Esophagus muscularis mucosa (tissue), 4 donors: ENCODE measurements around the gene GOLGA2. TPM values are rescaled to one million over a fixed set of nuclear protein-coding genes. Genes with fewer than 3 reads are reported as not detected.
"Not testable (repeated sequence)": the region's sequence is repeated elsewhere in the genome, so short reads cannot be mapped to it uniquely, and the experiment has no call there.

Source experiments
- DNase-seq: peaks from one replicate; pipeline ENCODE4 v3.0.0-alpha.2; 2017; ENCODE audit errors: extremely low spot score
- H3K27ac ChIP-seq, 4 donors: fragments of 200-600 bp; sonication (generic); replicated peaks in 1 of 4; 1 replicate in 3 of 4; 2 replicates in 1 of 4; pipeline ENCODE4 v1.5.1; 2016 to 2019; ENCODE audit warnings: mild to moderate bottlenecking in 1 of 4
- H3K27me3 ChIP-seq, 4 donors: fragments of 200-600 bp; sonication (generic); one replicate each; pipeline versions ENCODE4 v1.5.1 to v1.6.0; 2016 to 2019
- H3K36me3 ChIP-seq, 4 donors: fragments of 200-600 bp; sonication (generic); one replicate each; pipeline ENCODE4 v1.5.1; 2016 to 2019
- H3K4me1 ChIP-seq, 4 donors: fragments of 200-600 bp; sonication (generic); one replicate each; pipeline ENCODE4 v1.5.1; 2016 to 2019
- H3K4me3 ChIP-seq, 4 donors: fragments of 200-600 bp; sonication (generic); 1 replicate in 2 of 4; 2 replicates in 2 of 4; pipeline ENCODE4 v1.5.1; 2016 to 2019; ENCODE audit warnings: mild to moderate bottlenecking in 4 of 4, moderate library complexity in 1 of 4
- H3K9me3 ChIP-seq, 4 donors: fragments of 200-600 bp; sonication (generic); 1 replicate in 3 of 4; 2 replicates in 1 of 4; pipeline ENCODE4 v1.5.1; 2016 to 2019
- CTCF ChIP-seq, 3 experiments: fragments of 200-600 bp in 2 of 3; fragments of 450-650 bp in 1 of 3; sonication (generic) in 2 of 3; IDR thresholded peaks; one replicate each; pipeline ENCODE4 v1.5.1; 2017 to 2019; ENCODE audit warnings: antibody characterized with exemption in 3 of 3, mild to moderate bottlenecking in 2 of 3, moderate library complexity in 1 of 3
- EP300 ChIP-seq: sonication (generic); formaldehyde crosslinking; IDR thresholded peaks from one replicate; pipeline ENCODE4 v1.6.1; 2017; ENCODE audit warnings: antibody characterized with exemption
- POLR2A ChIP-seq: fragments of 450-650 bp; IDR thresholded peaks from one replicate; pipeline ENCODE4 v1.6.1; 2017; ENCODE audit warnings: antibody characterized with exemption, moderate library complexity, mild to moderate bottlenecking, low read depth
- POLR2AphosphoS5 ChIP-seq, 2 donors: sonication (generic); formaldehyde crosslinking; IDR thresholded peaks; one replicate each; pipeline ENCODE4 v1.6.1; 2017; ENCODE audit warnings: antibody characterized with exemption in 2 of 2
- WGBS: methylation state at CpG from one replicate; pipeline ENCODE4 v1.1.5; 2018; 5-methylcytosine and 5-hydroxymethylcytosine counted together
- intact Hi-C: fragments of 100-400 bp; cut with DNase I; formaldehyde crosslinking; loops from one replicate; pipeline ENCODE4 v1.15.1; 2023
- total RNA-seq, 4 donors: library from RNA; depleted of rRNA; stranded (reverse); fragments of >200 nt; gene quantifications; one replicate each; pipeline versions ENCODE4 v1.1.0 to v1.2.1, GENCODE V29; 2016

GOLGA2 gene
- total RNA-seq, 4 donors from 2014 or later = 71.1 to 108 (median 101) TPM

DNA sequence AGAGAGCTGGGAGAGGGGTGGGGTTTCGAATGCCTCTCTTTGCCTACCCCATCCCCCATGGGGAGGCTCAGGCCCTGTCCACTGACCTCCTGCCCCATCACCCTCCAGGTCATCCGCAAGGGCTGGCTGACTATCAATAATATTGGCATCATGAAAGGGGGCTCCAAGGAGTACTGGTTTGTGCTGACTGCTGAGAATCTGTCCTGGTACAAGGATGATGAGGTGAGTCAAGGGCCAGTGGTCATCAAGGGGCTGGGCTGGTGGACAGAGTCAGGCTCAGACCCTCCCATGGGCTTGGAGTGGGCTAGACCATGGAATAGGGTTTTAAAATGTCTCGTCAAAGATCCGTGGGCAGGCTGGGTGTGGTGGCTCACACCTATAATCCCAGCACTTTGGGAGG lies 33.7 kb downstream of the GOLGA2 start:
- WGBS = 92% methylated on average over 4 of the region's 4 CpGs
- H3K27ac ChIP-seq = peak overlapping the region; percentile 68 to 79 (median 72)
- intact Hi-C loops = no loop called here

GRCh38 chr9:128233817-128234406 lies 41.9 kb downstream of the GOLGA2 start:
- intact Hi-C loops = no loop called here
- Histone ChIP-seq H3K27me3 (no peaks in the 10 kb centered on the region), H3K4me3 (no peak overlapping the region), H3K9me3 (no peaks in the 10 kb centered on the region), H3K4me1 (no peaks in the 10 kb centered on the region), H3K36me3 (no peaks in the 10 kb centered on the region), H3K27ac (no peak overlapping the region)
- no peak for DNase-seq
- TF ChIP-seq POLR2A (no peak), POLR2AphosphoS5 (IDR thresholded peaks at IDR 0.05) (no peak), CTCF (IDR thresholded peaks at IDR 0.05) (no peak), EP300 (no peak)
- WGBS = 91% methylated on average over 24 of the region's 28 CpGs

More for the DNA sequence above, 33.7 kb downstream of the GOLGA2 start:
- no peak overlapping the region for H3K4me3 ChIP-seq
- H3K36me3 ChIP-seq = peaks cover 0 to 13% (median 4%) of the 10 kb centered on the region in 4 donors
- peaks cover 15 to 41% (median 31%) of the 10 kb centered on the region in 4 donors for H3K4me1 ChIP-seq
- DNase-seq = no peak
- no peaks in the 10 kb centered on the region for H3K9me3 ChIP-seq
- peaks cover 0 to 4% (median 0%) of the 10 kb centered on the region in 4 donors for H3K27me3 ChIP-seq
- no peak for TF ChIP-seq EP300
- no peak for TF ChIP-seq POLR2A
- TF ChIP-seq POLR2AphosphoS5 (IDR thresholded peaks at IDR 0.05) = no peak
- TF ChIP-seq CTCF (IDR thresholded peaks at IDR 0.05) = no peak

- DNase-seq = no peak
- Histone ChIP-seq H3K4me1 (no peaks in the 10 kb centered on the region), H3K36me3 (no peaks in the 10 kb centered on the region), H3K4me3 (no peak overlapping the region), H3K27ac (peak overlapping the region in 1 of 4 donors; percentile 31), H3K9me3 (no peaks in the 10 kb centered on the region), H3K27me3 (no peaks in the 10 kb centered on the region)
- TF ChIP-seq POLR2AphosphoS5 (IDR thresholded peaks at IDR 0.05) (no peak), POLR2A (no peak), EP300 (no peak), CTCF (IDR thresholded peaks at IDR 0.05) (no peak)
- 84% methylated on average over 15 of the region's 22 CpGs for WGBS
- intact Hi-C loops = no loop called here
Observed at GRCh38 chr9:128232528-128233428, 43.0 kb downstream of the GOLGA2 start.

DNA sequence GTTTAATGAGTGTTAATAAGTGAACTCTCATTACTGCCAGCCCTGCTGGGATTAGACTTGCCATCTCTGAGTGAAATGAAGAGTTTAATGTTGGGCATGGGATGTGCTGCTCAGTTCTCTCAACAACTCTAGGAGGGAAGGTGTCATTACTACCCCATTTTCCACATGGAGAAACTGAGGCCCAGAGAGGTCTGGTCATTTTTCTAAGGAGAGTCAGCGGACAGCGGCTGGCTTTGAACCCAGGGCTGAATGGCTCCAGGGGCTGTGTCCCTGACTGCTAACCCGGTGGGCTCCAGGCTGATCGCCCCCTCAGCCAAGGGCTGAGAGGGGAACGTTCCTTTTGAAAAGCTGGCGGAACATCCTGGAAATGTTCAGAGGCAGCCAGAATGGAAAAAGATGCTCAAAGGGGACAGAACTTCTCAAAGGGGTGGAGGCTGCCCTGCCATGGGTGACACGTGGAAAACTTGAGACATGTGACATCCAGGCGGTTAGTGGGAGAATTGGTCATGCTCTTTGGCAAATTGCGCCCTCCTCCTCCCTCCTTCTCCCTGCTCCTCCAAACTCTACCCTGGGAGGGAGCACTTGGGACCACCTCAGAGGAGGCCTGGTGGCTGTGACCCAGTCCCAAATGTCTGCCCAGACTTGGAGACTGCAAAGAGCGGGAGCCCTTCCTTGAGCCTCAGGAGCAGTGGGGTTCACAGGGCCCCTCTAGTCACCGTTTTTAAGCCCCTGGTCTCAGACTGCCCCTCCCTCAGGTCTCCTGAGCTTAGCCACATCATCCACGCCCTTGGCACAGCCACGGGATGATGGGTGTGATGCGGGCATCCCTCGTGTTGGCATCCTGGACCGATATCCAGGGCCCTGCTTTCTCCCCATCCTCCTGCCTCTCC lies 43.9 kb downstream of the GOLGA2 start:
- 75% methylated on average over 16 of the region's 16 CpGs for WGBS
- Histone ChIP-seq H3K4me1 (no peaks in the 10 kb centered on the region), H3K36me3 (no peaks in the 10 kb centered on the region), H3K9me3 (no peaks in the 10 kb centered on the region), H3K27me3 (no peaks in the 10 kb centered on the region), H3K27ac (peak overlapping the region in 1 of 4 donors; percentile 31), H3K4me3 (no peak overlapping the region)
- TF ChIP-seq EP300 (no peak), POLR2A (no peak), POLR2AphosphoS5 (IDR thresholded peaks at IDR 0.05) (peak in 1 of 2 donors; percentile 11)
- intact Hi-C loops = no loop called here
- DNase-seq = no peak

DNA sequence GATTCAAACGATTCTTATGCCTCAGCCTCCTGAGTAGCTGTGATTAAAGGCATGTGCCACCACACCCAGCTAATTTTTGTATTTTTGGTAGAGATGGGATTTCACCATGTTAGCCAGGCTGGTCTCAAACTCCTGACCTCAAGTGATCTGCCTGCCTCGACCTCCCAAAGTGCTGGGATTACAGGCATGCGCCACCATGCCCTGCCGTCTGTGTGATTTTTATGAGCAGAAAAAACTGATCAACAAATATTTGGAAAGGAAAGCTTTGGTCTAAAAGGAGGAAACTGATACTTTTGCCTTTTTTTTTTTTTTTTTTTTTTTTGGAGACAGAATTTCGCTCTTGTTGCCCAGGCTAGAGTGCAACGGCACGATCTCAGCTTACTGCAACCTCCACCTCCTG lies 44.9 kb downstream of the GOLGA2 start:
- DNase-seq, H3K4me1 ChIP-seq, intact Hi-C loops, H3K9me3 ChIP-seq, H3K27me3 ChIP-seq, H3K4me3 ChIP-seq, H3K36me3 ChIP-seq, H3K27ac ChIP-seq: not testable (repeated sequence)
- 78% methylated on average over 7 of the region's 7 CpGs for WGBS
